GM19452 (cell line): ENCODE measurements around the gene PAX8.
"Not testable (repeated sequence)": the region's sequence is repeated elsewhere in the genome, so short reads cannot be mapped to it uniquely, and the experiment has no call there.

Experiments used
- ATAC-seq: cut with Tn5 transposase; IDR thresholded peaks from one replicate; pipeline ENCODE4 v1.9.1; 2021; ENCODE audit not compliant: unreplicated experiment

PAX8 gene

GRCh38 chr2:113278742-113279139, at the start of gene PAX8:
Gene PAX8 (minus strand): TSS chr2:113278921. CDS start chr2:113278394, 527 bp downstream.
- ATAC-seq = no peak

DNA sequence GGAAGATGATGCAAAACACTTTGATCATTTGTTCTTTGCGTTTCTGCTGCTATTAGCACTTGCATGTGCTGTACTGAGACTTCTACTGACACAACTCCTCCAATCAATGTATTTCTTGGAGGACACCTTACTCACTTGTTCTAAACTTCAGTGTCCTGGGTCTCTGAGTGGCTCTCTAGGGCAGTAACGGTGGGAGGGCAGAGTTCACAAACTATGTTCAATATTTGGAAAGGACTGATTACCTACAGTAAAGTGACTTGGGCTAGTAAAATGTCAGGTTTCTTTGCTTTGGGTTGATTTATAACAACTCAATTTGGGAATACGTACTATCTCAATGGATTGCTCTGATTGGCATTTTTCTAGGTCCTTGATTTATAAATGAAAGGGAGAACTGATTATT, 49.3 kb upstream of the PAX8 start:
- no peak for ATAC-seq

- ATAC-seq = not testable (repeated sequence)
These were observed 46.5 kb upstream of the PAX8 start for GRCh38 chr2:113325161-113325731.

DNA sequence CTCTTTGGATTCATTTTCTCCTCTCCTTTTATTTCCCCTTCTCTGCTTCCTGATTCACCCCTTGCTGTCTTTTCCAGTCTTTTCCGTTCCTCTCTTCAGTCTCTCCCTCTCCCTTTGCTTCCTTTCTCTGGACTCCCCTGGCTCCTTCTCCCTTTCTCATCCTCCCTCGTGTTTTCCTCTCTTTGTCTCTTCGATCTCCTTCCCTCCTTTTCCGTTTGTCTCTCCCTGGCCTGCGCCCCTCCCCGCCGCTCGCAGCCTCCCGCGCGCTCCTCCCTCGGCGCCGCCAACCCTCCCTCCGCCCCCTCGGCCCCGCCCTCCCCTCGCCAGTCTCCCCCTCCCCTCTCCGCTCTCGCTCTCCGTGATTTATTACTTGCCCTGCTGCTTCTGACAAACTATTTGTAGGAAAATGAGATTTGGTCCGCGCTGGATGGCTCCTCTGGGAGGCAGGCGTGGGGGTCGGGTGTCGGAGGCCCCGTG, 46.0 kb upstream of the PAX8 start:
- ATAC-seq = no peak

DNA sequence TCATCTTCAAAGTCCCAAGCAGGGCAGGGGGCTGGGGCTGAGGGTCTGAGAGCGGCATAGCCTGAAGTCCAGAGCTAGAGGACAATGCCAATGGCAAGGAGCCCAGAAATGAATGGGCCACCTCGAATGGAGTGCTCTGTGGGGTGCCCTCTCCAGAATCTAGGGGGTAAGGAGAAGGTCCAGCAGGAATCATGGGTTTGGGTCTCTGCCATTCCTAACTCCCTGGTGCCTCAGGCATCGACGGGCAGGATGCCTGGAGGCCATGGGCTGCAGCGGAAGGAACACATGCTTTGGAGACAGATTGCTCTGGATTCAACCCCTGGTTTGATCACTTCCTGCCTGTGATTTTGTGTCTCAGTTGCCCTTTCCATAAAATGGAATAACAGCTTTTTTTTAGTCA, 44.4 kb upstream of the PAX8 start:
- ATAC-seq = not testable (repeated sequence)

- ATAC-seq = not testable (repeated sequence)
These were observed 41.4 kb upstream of the PAX8 start for GRCh38 chr2:113320106-113320505.

GRCh38 chr2:113318941-113319340, 40.2 kb upstream of the PAX8 start:
- not testable (repeated sequence) for ATAC-seq

GRCh38 chr2:113316085-113316484, 37.4 kb upstream of the PAX8 start:
- ATAC-seq = no peak

DNA sequence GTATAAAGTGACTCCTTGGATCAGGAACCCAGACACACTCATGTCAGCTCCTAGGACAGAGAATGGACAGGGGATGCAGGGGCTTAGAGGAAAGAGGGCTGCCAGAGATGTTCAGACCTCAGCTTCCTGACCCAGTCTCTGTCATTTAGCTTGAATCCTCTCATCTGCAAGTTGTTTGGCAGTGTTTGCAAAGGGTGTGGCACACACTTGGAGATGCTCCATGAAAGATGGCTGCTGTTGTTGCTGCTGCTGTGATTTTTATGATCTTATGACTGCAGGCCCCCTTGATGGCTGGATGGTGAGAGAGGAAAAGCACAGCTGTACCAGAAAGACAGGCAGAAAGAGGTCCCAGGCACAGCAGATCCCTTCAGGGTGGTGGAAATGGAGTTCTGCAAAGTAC, 35.9 kb upstream of the PAX8 start:
- not testable (repeated sequence) for ATAC-seq

GRCh38 chr2:113314176-113314575, 35.5 kb upstream of the PAX8 start:
- ATAC-seq = not testable (repeated sequence)

DNA sequence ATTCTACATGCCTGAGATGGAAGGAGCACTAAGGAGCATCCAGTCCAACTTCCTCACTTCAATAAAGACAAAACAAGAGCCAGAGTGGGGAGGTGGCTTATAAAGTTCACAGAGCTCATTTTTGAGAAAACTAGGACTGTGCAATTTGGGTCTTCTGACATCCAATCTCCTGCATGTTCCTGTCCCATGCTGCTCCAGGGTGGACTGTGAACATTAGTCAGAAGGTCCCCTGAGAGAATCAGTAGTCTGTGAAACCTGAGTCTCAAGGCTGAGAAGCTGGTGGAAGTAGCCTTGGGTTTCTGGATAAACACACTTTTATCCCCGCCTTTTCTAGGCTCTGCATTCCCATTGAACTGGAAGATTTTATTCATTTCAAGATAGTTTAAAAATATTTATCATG, 33.1 kb upstream of the PAX8 start:
- not testable (repeated sequence) for ATAC-seq

DNA sequence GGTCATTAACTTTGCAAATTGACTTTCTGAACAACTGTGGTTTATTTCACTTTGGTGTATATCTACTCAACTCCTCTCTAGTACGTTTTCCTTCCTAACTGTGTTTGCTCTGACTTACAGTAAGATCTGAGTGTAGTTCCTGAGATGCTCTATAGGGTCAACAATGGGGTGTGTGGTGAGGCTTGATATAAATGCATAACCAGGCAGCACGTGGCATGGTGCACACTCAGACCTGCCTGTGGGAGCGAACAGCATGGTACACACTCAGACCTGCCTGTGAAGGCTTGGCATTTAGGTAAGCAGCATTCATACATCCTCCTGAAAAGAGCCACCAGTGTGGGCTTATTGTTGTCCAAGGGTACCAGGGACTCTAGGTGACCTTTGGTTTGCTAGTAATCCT, 32.5 kb upstream of the PAX8 start:
- ATAC-seq = not testable (repeated sequence)

- ATAC-seq = no peak
These were observed 31.1 kb upstream of the PAX8 start for GRCh38 chr2:113309655-113310387.

- ATAC-seq = not testable (repeated sequence)
These were observed 30.1 kb upstream of the PAX8 start for GRCh38 chr2:113308784-113309183.

DNA sequence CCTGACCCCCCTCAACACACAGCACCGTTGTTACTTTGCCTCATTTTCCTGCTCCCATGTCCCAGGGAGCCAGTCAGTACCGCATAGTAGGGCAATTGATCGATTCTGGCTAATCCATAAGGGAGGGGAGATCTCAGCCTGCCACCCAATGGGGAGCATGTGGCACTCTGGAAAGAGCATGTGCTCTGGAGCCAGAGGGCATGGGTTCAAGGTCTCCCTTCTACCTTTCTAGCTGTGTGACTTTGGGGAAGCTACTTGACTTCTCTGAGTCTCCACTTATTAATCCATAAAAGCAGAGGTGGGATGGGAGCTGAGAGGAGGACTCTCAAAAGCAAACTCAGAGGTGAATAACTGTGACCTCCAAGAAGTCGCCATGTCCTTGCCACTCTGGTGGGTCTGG, 27.5 kb upstream of the PAX8 start:
- ATAC-seq = not testable (repeated sequence)

GRCh38 chr2:113305749-113306148, 27.0 kb upstream of the PAX8 start:
- ATAC-seq = not testable (repeated sequence)

DNA sequence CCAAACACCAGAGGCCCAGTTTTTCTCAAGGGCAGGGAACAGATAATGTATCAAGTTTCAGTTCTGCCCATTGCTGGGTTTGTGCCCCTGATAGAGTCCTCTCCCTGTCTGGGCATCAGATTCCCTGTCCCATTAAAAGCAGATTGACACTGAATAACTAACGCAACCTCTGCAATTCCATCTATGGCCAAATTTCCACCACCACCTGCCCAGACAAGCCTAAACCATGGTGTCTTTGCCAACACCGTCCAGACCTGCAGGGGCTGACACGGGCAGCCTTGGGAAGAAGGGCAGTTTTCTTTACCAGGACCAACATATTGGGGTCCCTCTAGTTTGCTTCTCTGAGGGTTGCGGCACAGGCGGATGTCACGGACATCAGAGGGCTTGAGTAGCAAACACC, 26.4 kb upstream of the PAX8 start:
- no peak for ATAC-seq

GRCh38 chr2:113304702-113305101, 26.0 kb upstream of the PAX8 start:
- no peak for ATAC-seq

- not testable (repeated sequence) for ATAC-seq
These were observed 23.7 kb upstream of the PAX8 start for GRCh38 chr2:113302216-113302980.

DNA sequence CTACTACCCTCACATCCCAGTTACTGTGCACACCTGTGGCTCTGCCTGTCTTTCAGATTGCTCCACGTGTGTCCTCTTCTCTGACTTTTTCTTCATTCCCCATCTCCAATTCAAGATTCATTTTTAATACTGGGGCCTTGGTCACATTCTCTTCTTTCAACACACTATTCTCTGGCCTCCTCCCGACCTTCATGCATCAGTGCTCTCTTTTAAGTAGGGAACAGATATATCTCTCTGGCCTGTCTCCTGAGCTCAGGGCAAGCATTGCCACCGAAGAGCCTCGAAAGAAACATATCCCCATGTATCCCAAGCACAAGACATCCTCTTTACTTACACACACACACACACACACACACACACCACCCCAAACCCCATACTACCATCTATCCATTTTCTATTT, 21.6 kb upstream of the PAX8 start:
- no peak for ATAC-seq

- no peak for ATAC-seq
These were observed 19.5 kb upstream of the PAX8 start for GRCh38 chr2:113298176-113298575.

GRCh38 chr2:113297590-113297989, 18.9 kb upstream of the PAX8 start:
- not testable (repeated sequence) for ATAC-seq
